Large intestine (tissue), 3 donors: Measurements from ENCODE around the gene CXCL17. TPM values are rescaled to one million over a fixed set of nuclear protein-coding genes. Genes with fewer than 3 reads are reported as not detected.

Experiments used
- DNase-seq, 2 donors: peaks; one replicate each; pipeline versions ENCODE4 v3.0.0 to v3.0.0-alpha.2; 2013
- H3K27ac ChIP-seq: one replicate; pipeline ENCODE4 v1.5.1; 2013; ENCODE audit warnings: low read length
- H3K27me3 ChIP-seq: 2 replicates; pipeline ENCODE4 v1.6.1; 2013; ENCODE audit warnings: low read length; ENCODE audit not compliant: control insufficient read depth, insufficient read depth
- H3K36me3 ChIP-seq: 2 replicates; pipeline ENCODE4 v1.6.1; 2013; ENCODE audit warnings: low read length; ENCODE audit not compliant: control insufficient read depth, insufficient read depth
- H3K4me1 ChIP-seq: one replicate; pipeline ENCODE4 v1.6.1; 2013; ENCODE audit warnings: low read length; ENCODE audit not compliant: control insufficient read depth, insufficient read depth
- H3K4me3 ChIP-seq: one replicate; pipeline ENCODE4 v1.5.1; 2013; ENCODE audit warnings: low read length
- H3K9me3 ChIP-seq: one replicate; pipeline ENCODE4 v1.6.1; 2013; ENCODE audit warnings: mild to moderate bottlenecking, low read depth, low read length, moderate library complexity; ENCODE audit not compliant: control insufficient read depth
- WGBS: methylation state at CpG from one replicate; pipeline ENCODE4 v1.1.5; 2013; ENCODE audit warnings: low lambda C conversion rate; ENCODE audit not compliant: insufficient coverage; 5-methylcytosine and 5-hydroxymethylcytosine counted together
- polyA plus RNA-seq: library from polyadenylated mRNA; unstranded; fragments of 120-200 nt; gene quantifications from one replicate; pipeline ENCODE4 v1.2.1, GENCODE V29; 2013

Gene CXCL17
- polyA plus RNA-seq, 1 donor: 0.07 TPM

GRCh38 chr19:42477117-42477516 is 34.4 kb upstream of the CXCL17 start:
- Histone ChIP-seq H3K27me3 (no peaks in the 10 kb centered on the region), H3K4me3 (no peak overlapping the region), H3K36me3 (no peaks in the 10 kb centered on the region), H3K27ac (no peak overlapping the region), H3K9me3 (no peaks in the 10 kb centered on the region), H3K4me1 (no peaks in the 10 kb centered on the region)
- WGBS: no CpG with 5 or more reads among the region's 2 CpGs
- no peak for DNase-seq

DNA sequence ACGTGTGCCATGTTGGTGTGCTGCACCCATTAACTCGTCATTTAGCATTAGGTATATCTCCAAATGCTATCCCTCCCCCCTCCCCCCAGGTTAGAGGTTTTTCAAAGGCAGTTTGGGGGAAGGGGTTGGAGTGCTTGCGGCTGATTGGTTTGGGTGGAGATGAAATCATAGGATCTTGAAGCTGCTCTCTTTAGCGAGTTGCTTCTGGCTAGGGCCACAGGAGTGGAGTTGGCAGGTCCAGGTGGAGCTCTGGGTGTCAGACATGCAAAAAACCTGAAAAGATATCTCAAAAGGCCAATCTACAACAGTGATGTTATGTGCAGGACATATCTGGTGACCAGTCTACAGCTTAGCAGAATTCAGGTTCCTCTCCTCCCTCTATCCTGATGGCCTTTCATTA is 32.6 kb upstream of the CXCL17 start:
- Histone ChIP-seq H3K4me3 (no peak overlapping the region), H3K4me1 (no peaks in the 10 kb centered on the region), H3K27me3 (no peaks in the 10 kb centered on the region), H3K36me3 (no peaks in the 10 kb centered on the region), H3K9me3 (no peaks in the 10 kb centered on the region), H3K27ac (no peak overlapping the region)
- WGBS: no CpG with 5 or more reads among the region's 4 CpGs
- DNase-seq: no peak

- WGBS: no CpG with 5 or more reads among the region's 4 CpGs
- Histone ChIP-seq H3K9me3 (no peaks in the 10 kb centered on the region), H3K27me3 (no peaks in the 10 kb centered on the region), H3K4me1 (no peaks in the 10 kb centered on the region), H3K36me3 (no peaks in the 10 kb centered on the region), H3K27ac (no peak overlapping the region), H3K4me3 (no peak overlapping the region)
- no peak for DNase-seq
Observed at GRCh38 chr19:42474743-42475142, 32.0 kb upstream of the CXCL17 start.

DNA sequence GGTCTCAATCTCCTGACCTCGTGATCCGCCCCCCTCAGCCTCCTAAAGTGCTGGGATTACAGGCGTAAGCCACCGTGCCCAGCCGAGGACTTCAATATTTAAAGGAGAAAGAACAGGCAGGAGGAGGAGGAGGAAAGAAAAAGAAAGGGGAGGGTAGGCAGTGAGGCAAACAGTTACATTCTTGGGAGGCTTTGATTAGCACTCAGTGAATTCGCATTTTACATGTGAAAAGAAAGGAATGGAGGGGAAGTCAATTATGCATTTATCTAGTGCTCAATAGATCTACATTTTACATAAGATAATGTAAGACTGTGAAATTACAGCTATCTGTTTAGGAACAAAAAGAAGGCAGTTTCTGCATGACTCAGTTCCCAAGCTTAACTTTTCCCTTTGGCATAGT is 30.9 kb upstream of the CXCL17 start:
- no peaks in the 10 kb centered on the region for H3K36me3 ChIP-seq
- 89% methylated on average over 1 of the region's 6 CpGs for WGBS
- DNase-seq: no peak
- H3K4me3 ChIP-seq: no peak overlapping the region
- H3K27me3 ChIP-seq: no peaks in the 10 kb centered on the region
- H3K9me3 ChIP-seq: no peaks in the 10 kb centered on the region
- no peak overlapping the region for H3K27ac ChIP-seq
- H3K4me1 ChIP-seq: no peaks in the 10 kb centered on the region

DNA sequence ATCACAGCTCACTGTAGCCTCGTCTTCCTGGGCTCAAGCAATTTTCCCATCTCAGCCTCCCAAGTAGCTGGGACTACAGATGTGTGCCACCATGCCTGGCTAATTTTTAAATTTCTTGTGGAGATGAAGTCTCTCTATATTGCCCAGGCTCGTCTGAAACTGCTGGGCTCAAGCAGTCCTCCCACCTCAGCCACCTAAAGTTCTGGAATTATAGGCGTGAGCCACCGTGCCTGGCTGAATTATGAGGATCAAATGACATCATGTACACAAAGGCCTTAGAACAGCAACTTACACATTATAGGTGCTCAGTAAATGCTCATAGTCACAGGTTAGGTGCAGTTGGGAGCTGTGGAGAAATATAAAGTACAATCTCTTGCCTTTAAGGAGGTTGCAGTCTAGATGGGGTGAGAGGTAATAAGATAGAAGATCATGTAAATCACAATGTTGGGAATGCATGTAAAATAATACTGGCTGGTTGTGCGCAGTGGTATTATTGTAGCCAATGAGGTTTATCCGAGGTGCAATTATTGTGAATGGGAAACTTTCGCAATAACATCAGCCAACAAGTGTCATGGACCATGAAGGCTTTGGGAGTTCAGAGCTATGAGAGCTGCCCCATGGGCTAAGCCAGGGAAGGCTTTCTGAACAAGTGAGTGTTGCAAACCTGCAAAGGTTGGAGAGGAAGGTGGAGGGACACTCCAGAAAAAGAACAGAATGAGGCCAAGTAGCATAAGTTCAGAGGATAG is 29.8 kb upstream of the CXCL17 start:
- no CpG with 5 or more reads among the region's 7 CpGs for WGBS
- H3K27me3 ChIP-seq: no peaks in the 10 kb centered on the region
- no peak for DNase-seq
- H3K9me3 ChIP-seq: no peaks in the 10 kb centered on the region
- no peak overlapping the region for H3K27ac ChIP-seq
- H3K4me3 ChIP-seq: no peak overlapping the region
- no peaks in the 10 kb centered on the region for H3K4me1 ChIP-seq
- no peaks in the 10 kb centered on the region for H3K36me3 ChIP-seq

GRCh38 chr19:42471554-42472249 is 29.0 kb upstream of the CXCL17 start:
- no peaks in the 10 kb centered on the region for H3K36me3 ChIP-seq
- no peak for DNase-seq
- H3K27me3 ChIP-seq: no peaks in the 10 kb centered on the region
- no peak overlapping the region for H3K27ac ChIP-seq
- no peak overlapping the region for H3K4me3 ChIP-seq
- no peaks in the 10 kb centered on the region for H3K9me3 ChIP-seq
- H3K4me1 ChIP-seq: no peaks in the 10 kb centered on the region
- no CpG with 5 or more reads among the region's 7 CpGs for WGBS

- no peaks in the 10 kb centered on the region for H3K36me3 ChIP-seq
- H3K9me3 ChIP-seq: no peaks in the 10 kb centered on the region
- no peak overlapping the region for H3K27ac ChIP-seq
- H3K4me3 ChIP-seq: no peak overlapping the region
- H3K27me3 ChIP-seq: no peaks in the 10 kb centered on the region
- WGBS: 90% methylated on average over 3 of the region's 8 CpGs
- H3K4me1 ChIP-seq: no peaks in the 10 kb centered on the region
- no peak for DNase-seq
Observed at GRCh38 chr19:42469311-42470235, 26.8 kb upstream of the CXCL17 start.

DNA sequence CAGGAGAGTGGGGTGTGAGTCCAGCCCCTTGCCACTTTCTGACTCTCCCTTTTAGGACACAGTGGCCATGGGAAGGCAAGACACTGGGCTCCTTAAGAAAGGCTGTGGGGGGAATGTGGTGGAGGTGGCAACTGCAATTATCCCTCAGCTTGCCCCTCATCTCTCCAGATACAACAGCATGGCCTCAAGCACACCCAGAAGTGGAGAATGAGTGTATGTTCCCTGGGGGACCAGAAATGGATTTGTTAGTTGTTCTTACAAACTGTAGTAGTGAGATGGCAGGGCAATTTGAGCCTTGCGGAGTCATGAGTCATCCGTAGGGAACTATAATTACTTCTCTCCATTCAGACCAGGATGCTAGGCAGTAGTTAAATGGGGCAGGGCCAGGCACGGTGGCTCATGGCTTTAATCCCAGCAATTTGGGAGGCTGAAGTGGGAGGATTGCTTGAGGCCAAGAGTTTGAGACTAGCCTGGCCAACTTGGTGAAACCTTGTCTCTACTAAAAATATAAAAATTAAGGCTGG is 25.6 kb upstream of the CXCL17 start:
- peak in 1 of 2 donors; percentile 59 for DNase-seq
- no CpG with 5 or more reads among the region's 3 CpGs for WGBS
- no peaks in the 10 kb centered on the region for H3K9me3 ChIP-seq
- H3K27me3 ChIP-seq: no peaks in the 10 kb centered on the region
- no peak overlapping the region for H3K27ac ChIP-seq
- no peaks in the 10 kb centered on the region for H3K36me3 ChIP-seq
- no peaks in the 10 kb centered on the region for H3K4me1 ChIP-seq
- H3K4me3 ChIP-seq: no peak overlapping the region

GRCh38 chr19:42467183-42467760 is 24.5 kb upstream of the CXCL17 start:
- Histone ChIP-seq H3K36me3 (no peaks in the 10 kb centered on the region), H3K27ac (no peak overlapping the region), H3K4me1 (peaks cover 3% of the 10 kb centered on the region), H3K9me3 (no peaks in the 10 kb centered on the region), H3K4me3 (no peak overlapping the region), H3K27me3 (no peaks in the 10 kb centered on the region)
- no CpG with 5 or more reads among the region's 5 CpGs for WGBS
- no peak for DNase-seq
